Measurements from ENCODE around the gene GLT8D2.

GLT8D2 gene

GRCh38 chr12:103944964-103945363 is 105.0 kb downstream of the GLT8D2 start:
- no peak for DNase-seq

Data from NCI-H1436 treated with DMSO at 0.1 percent for 48 hours (cell line).